Liver (tissue), 9 donors: ENCODE results near the gene MRC1. TPM values are rescaled to one million over a fixed set of nuclear protein-coding genes. Genes with fewer than 3 reads are reported as not detected.

Experiments
- DNase-seq: peaks from one replicate; pipeline ENCODE4 v3.0.0-alpha.2; 2017; ENCODE audit warnings: low spot score
- H3K27ac ChIP-seq, 2 donors: one replicate each; pipeline ENCODE4 v1.7.0; 2013; ENCODE audit warnings: inconsistent platforms in 2 of 2, low read length in 2 of 2, control low read depth in 1 of 2, low read depth in 1 of 2, mild to moderate bottlenecking in 1 of 2
- H3K27me3 ChIP-seq, 4 donors: one replicate each; pipeline versions ENCODE4 v1.6.1 to v1.7.0; 2013; ENCODE audit warnings: low read length in 3 of 4, inconsistent platforms in 1 of 4, mild to moderate bottlenecking in 1 of 4, moderate library complexity in 1 of 4; ENCODE audit not compliant: control insufficient read depth in 4 of 4, insufficient read depth in 4 of 4
- H3K36me3 ChIP-seq, 4 donors: one replicate each; pipeline versions ENCODE4 v1.6.1 to v1.7.0; 2013; ENCODE audit warnings: low read length in 3 of 4, mild to moderate bottlenecking in 3 of 4, low read depth in 1 of 4, moderate library complexity in 1 of 4; ENCODE audit not compliant: control insufficient read depth in 4 of 4, insufficient read depth in 3 of 4
- H3K4me1 ChIP-seq, 4 donors: one replicate each; pipeline versions ENCODE4 v1.6.1 to v1.7.0; 2013; ENCODE audit warnings: low read length in 3 of 4, mild to moderate bottlenecking in 3 of 4, moderate library complexity in 1 of 4; ENCODE audit not compliant: control insufficient read depth in 4 of 4, insufficient read depth in 4 of 4
- H3K4me3 ChIP-seq, 3 donors: one replicate each; pipeline versions ENCODE4 v1.6.1 to v1.7.0; 2013; ENCODE audit warnings: low read length in 3 of 3, control low read depth in 1 of 3, low read depth in 1 of 3, mild to moderate bottlenecking in 1 of 3
- H3K9ac ChIP-seq, 2 donors: one replicate each; pipeline ENCODE4 v1.7.0; 2013; ENCODE audit warnings: low read length in 2 of 2, mild to moderate bottlenecking in 2 of 2, moderate library complexity in 2 of 2, control low read depth in 1 of 2, low read depth in 1 of 2
- H3K9me3 ChIP-seq, 4 donors: one replicate each; pipeline versions ENCODE4 v1.6.1 to v1.7.0; 2013; ENCODE audit warnings: low read length in 3 of 4; ENCODE audit not compliant: control insufficient read depth in 4 of 4
- ATF3 ChIP-seq: IDR thresholded peaks from 2 replicates; pipeline ENCODE4 v1.6.1; 2016; ENCODE audit warnings: antibody characterized with exemption
- CTCF ChIP-seq: fragments of 150-350 bp; IDR thresholded peaks from 2 replicates; pipeline ENCODE4 v1.5.1; 2017; ENCODE audit warnings: improper control_type of control experiment, low read depth, low read length; ENCODE audit not compliant: missing input control
- EGR1 ChIP-seq, 2 donors: IDR thresholded peaks; 2 replicates each; pipeline ENCODE4 v1.6.1; 2016 to 2018; ENCODE audit warnings: antibody characterized with exemption in 2 of 2, low read depth in 2 of 2
- FOXA1 ChIP-seq: IDR thresholded peaks from 2 replicates; pipeline ENCODE4 v1.6.1; 2016; ENCODE audit warnings: antibody characterized with exemption
- FOXA2 ChIP-seq: IDR thresholded peaks from 2 replicates; pipeline ENCODE4 v1.6.1; 2016; ENCODE audit warnings: antibody characterized with exemption
- GABPA ChIP-seq, 2 donors: IDR thresholded peaks in 1 of 2; conservative IDR thresholded peaks in 1 of 2; 2 replicates each; pipeline ENCODE4 v1.6.1; 2016; ENCODE audit warnings: antibody characterized with exemption in 2 of 2, mild to moderate bottlenecking in 1 of 2, moderate library complexity in 1 of 2
- HNF4A ChIP-seq, 2 donors: conservative IDR thresholded peaks; 2 replicates each; pipeline ENCODE4 v1.6.1; 2016; ENCODE audit warnings: antibody characterized with exemption in 2 of 2, mild to moderate bottlenecking in 2 of 2
- HNF4G ChIP-seq: IDR thresholded peaks from 2 replicates; pipeline ENCODE4 v1.6.1; 2016; ENCODE audit warnings: antibody characterized with exemption
- JUND ChIP-seq, 2 donors: IDR thresholded peaks; 2 replicates each; pipeline ENCODE4 v1.6.1; 2016; ENCODE audit warnings: antibody characterized with exemption in 2 of 2
- MAX ChIP-seq: IDR thresholded peaks from 2 replicates; pipeline ENCODE4 v1.6.1; 2016; ENCODE audit warnings: antibody characterized with exemption
- NR2F2 ChIP-seq: IDR thresholded peaks from 2 replicates; pipeline ENCODE4 v1.6.1; 2016; ENCODE audit warnings: antibody characterized with exemption
- RAD21 ChIP-seq, 2 donors: IDR thresholded peaks; 2 replicates each; pipeline ENCODE4 v1.6.1; 2016; ENCODE audit warnings: antibody characterized with exemption in 2 of 2, mild to moderate bottlenecking in 2 of 2
- REST ChIP-seq: IDR thresholded peaks from 2 replicates; pipeline ENCODE4 v1.6.1; 2016; ENCODE audit warnings: antibody characterized with exemption, mild to moderate bottlenecking
- RXRA ChIP-seq, 2 donors: IDR thresholded peaks; 2 replicates each; pipeline ENCODE4 v1.6.1; 2017 to 2018; ENCODE audit warnings: antibody characterized with exemption in 2 of 2, mild to moderate bottlenecking in 1 of 2
- SP1 ChIP-seq: IDR thresholded peaks from 2 replicates; pipeline ENCODE4 v1.6.1; 2018; ENCODE audit warnings: antibody characterized with exemption, mild to moderate bottlenecking
- TAF1 ChIP-seq: conservative IDR thresholded peaks from 2 replicates; pipeline ENCODE4 v1.6.1; 2016; ENCODE audit warnings: antibody characterized with exemption, mild to moderate bottlenecking
- YY1 ChIP-seq: IDR thresholded peaks from 2 replicates; pipeline ENCODE4 v1.6.1; 2016; ENCODE audit warnings: antibody characterized with exemption, mild to moderate bottlenecking
- ZBTB33 ChIP-seq: IDR thresholded peaks from 2 replicates; pipeline ENCODE4 v1.6.1; 2016; ENCODE audit warnings: antibody characterized with exemption
- WGBS: extraction: QIAGEN DNeasy Blood & Tissue Kit; methylation state at CpG from one replicate; pipeline ENCODE4 v1.1.7; 2013; 5-methylcytosine and 5-hydroxymethylcytosine counted together
- polyA plus RNA-seq, 2 donors: library from polyadenylated mRNA; stranded (reverse) in 1 of 2; unstranded in 1 of 2; fragments of 200-250 nt in 1 of 2; fragments of >200 nt in 1 of 2; fragmentation: Nextera tagmentation in 1 of 2; extraction: Ambion mirVana in 1 of 2; gene quantifications; one replicate each; pipeline versions ENCODE4 v1.2.1 to v1.2.3, GENCODE V29; 2013 to 2015
- total RNA-seq, 2 donors: library from RNA; depleted of rRNA; stranded (reverse); fragments of >200 nt; gene quantifications; one replicate each; pipeline ENCODE4 v1.2.3, GENCODE V29; 2014
- donor health status: healthy.
- donor health status: healthy.
- donor health status: healthy.
- donor health status: healthy.
- donor health status: healthy.

The MRC1 gene
- total and polyA plus RNA-seq, 4 donors = 9.2 to 47.0 (median 34.1) TPM

GRCh38 chr10:17850501-17850900 lies 41.4 kb downstream of the MRC1 start:
- WGBS = 79% methylated on average over 3 of the region's 3 CpGs
- Histone ChIP-seq H3K9ac (no peak overlapping the region), H3K4me3 (no peak overlapping the region), H3K27ac (no peak overlapping the region), H3K4me1 (no peaks in the 10 kb centered on the region), H3K9me3 (no peaks in the 10 kb centered on the region), H3K27me3 (no peaks in the 10 kb centered on the region), H3K36me3 (no peaks in the 10 kb centered on the region)
- TF ChIP-seq ATF3 = no peak
- no peak for TF ChIP-seq RAD21 (IDR thresholded peaks at IDR 0.05)
- no peak for TF ChIP-seq TAF1
- no peak for DNase-seq

- Histone ChIP-seq H3K27ac (no peak overlapping the region), H3K27me3 (no peaks in the 10 kb centered on the region), H3K9ac (no peak overlapping the region), H3K9me3 (no peaks in the 10 kb centered on the region), H3K4me3 (no peak overlapping the region), H3K36me3 (no peaks in the 10 kb centered on the region), H3K4me1 (no peaks in the 10 kb centered on the region)
- 31% methylated on average over 4 of the region's 4 CpGs for WGBS
- DNase-seq = no peak
- TF ChIP-seq FOXA1 (no peak), ZBTB33 (no peak), RAD21 (IDR thresholded peaks at IDR 0.05) (no peak), SP1 (no peak), EGR1 (IDR thresholded peaks at IDR 0.05; ENCODE audit: low read depth in 2 of 2) (no peak), TAF1 (no peak), NR2F2 (no peak), HNF4A (conservative IDR thresholded peaks at IDR 0.05) (no peak), RXRA (IDR thresholded peaks at IDR 0.05) (no peak)
These were observed 42.5 kb downstream of the MRC1 start for GRCh38 chr10:17851611-17852010.

GRCh38 chr10:17854044-17854652 lies 45.0 kb downstream of the MRC1 start:
- WGBS = 87% methylated on average over 7 of the region's 7 CpGs
- Histone ChIP-seq H3K36me3 (no peaks in the 10 kb centered on the region), H3K4me3 (no peak overlapping the region), H3K27me3 (no peaks in the 10 kb centered on the region), H3K4me1 (no peaks in the 10 kb centered on the region), H3K9me3 (no peaks in the 10 kb centered on the region), H3K27ac (no peak overlapping the region), H3K9ac (no peak overlapping the region)
- no peak for DNase-seq
- TF ChIP-seq HNF4A (conservative IDR thresholded peaks at IDR 0.05) (no peak), REST (no peak), SP1 (no peak), HNF4G (no peak), RAD21 (IDR thresholded peaks at IDR 0.05) (no peak), FOXA2 (no peak), CTCF (no peak), ATF3 (no peak), GABPA (IDR thresholded peaks at IDR 0.05 in 1 of 2, conservative IDR thresholded peaks at IDR 0.05 in 1 of 2) (no peak), NR2F2 (no peak), RXRA (IDR thresholded peaks at IDR 0.05) (no peak), JUND (IDR thresholded peaks at IDR 0.05) (no peak), MAX (no peak), YY1 (no peak), EGR1 (IDR thresholded peaks at IDR 0.05; ENCODE audit: low read depth in 2 of 2) (no peak)
